DMS53 (cell line): ENCODE measurements around the gene KIF2A.
A peak's percentile ranks its signal among the peaks of the same experiment; 100 is the strongest.

Experiments
- DNase-seq: peaks from one replicate; lab custom pipeline; 2025; lab: John Stamatoyannopoulos, UW

Gene KIF2A

GRCh38 chr5:62385131-62385530, 79.1 kb downstream of the KIF2A start:
- no peak for DNase-seq

GRCh38 chr5:62385816-62386400, 79.9 kb downstream of the KIF2A start:
- DNase-seq: no peak

DNA sequence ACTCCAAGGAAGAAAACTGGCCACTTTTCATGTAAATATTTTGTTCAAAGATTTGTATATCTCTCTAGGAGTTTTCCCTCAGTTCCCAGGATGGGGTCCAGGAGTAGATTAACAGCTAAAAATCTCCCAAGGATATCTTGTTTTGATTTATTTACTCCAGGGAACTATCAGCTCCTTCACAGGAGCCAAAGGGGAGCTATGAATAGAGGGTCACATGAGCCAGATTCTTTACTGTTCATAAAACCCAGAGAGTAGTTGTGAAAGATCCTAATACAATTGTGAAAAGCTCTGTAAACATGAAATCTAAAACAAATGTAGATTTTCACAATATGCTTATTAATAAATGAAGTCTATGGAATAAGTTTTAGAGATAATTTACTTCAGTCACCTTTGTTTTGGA, 80.8 kb downstream of the KIF2A start:
- no peak for DNase-seq

GRCh38 chr5:62395210-62395950, 89.4 kb downstream of the KIF2A start:
- no peak for DNase-seq

- peak; percentile 99 for DNase-seq
Measured at GRCh38 chr5:62403411-62404250, 97.6 kb downstream of the KIF2A start, which contains the start of gene DIMT1. DIMT1 (minus strand) TSS chr5:62403905; CDS start chr5:62403772, 133 bp downstream.

GRCh38 chr5:62412549-62413329, 106.7 kb downstream of the KIF2A start, which contains the start of gene IPO11:
IPO11 (plus strand) TSS chr5:62412763; CDS start chr5:62437280, 24,517 bp downstream.
- peak; percentile 99 for DNase-seq

- no peak for DNase-seq
Measured at GRCh38 chr5:62413711-62414110, 107.7 kb downstream of the KIF2A start.

DNA sequence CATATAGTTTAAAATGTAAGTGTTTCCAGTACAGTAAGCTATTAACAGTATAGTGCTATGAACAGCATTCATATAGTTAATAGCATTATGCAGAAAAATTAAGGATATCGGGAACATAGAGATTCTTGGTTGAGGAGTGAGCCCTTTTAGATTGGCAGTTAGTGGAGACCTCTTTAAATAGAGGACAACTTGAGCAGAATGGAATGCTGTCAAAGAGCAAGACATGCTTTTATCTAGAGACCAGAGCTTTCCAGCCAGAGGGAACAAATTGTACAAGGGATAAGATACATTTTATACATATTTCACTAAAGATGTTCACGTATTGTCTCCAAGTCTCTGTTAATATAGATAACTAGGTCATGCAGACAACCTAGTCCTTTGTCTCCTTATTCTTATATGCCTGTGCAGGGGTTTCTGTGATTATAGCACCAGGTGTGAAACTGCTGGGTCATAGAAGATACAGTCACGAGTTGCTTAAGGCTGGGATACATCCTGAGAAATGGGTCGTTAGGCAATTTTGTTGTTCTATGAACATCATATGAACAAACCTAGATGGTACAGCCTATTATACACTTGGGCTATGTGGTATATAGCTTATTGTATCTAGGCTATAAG, 112.6 kb downstream of the KIF2A start:
- no peak for DNase-seq

GRCh38 chr5:62419609-62420008, 113.6 kb downstream of the KIF2A start:
- DNase-seq: no peak

- no peak for DNase-seq
Measured at GRCh38 chr5:62421414-62421813, 115.4 kb downstream of the KIF2A start.

DNA sequence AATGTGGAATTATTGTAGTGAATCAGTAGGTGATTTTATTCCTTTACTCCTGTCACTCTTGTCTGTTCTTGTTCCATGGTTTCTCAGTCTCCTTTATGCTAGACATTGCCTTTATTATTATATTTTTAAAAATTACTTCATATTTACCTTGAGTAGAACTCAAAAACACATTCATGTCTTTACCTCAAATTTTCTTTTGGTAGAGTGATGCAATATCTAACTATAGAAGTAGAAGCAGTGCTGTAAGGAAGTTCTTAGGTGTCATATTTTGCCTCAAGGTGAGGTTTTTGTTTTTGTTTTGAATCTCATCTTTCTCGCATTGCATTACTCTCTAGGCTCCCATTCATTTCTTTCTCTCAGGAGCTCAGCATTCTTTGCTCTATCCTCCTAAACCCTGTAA, 118.8 kb downstream of the KIF2A start:
- no peak for DNase-seq

- no peak for DNase-seq
Measured at GRCh38 chr5:62431735-62432620, 126.0 kb downstream of the KIF2A start.

DNA sequence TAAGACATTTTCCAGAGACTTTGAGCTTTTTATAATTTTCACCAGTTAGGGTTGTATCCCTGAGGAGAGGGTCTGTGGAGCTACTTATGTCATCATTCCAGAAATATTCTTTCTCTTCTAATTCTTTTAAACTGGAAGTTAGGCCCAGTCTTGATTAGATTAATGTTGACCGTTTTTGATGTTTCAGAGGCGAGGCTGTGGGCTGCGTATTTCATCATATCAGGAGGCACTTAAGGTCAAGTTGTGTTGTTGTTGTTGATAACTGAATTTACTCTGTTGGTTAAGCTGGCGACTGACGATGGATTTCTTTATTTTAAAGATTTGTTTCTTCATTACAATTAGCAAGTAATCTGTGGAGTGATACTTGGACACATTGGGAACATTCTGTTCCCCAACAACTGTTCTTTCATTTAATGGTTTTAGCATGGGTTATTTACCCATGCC, 126.6 kb downstream of the KIF2A start:
- DNase-seq: no peak
